ENCODE measurements around the gene RBM20.
A peak's percentile ranks its signal among the peaks of the same experiment; 100 is the strongest.
"Not testable (repeated sequence)": the region's sequence is repeated elsewhere in the genome, so short reads cannot be mapped to it uniquely, and the experiment has no call there.

The RBM20 gene

GRCh38 chr10:110758898-110759297, 114.8 kb downstream of the RBM20 start:
- DNase-seq (ENCODE audit: low spot score) (peak; percentile 50), FAIRE-seq (peak; percentile 23)

- DNase-seq (ENCODE audit: low spot score) (no peak), FAIRE-seq (no peak)
These were observed 115.4 kb downstream of the RBM20 start for GRCh38 chr10:110759523-110759922.

- FAIRE-seq: no peak
- no peak for DNase-seq (ENCODE audit: low spot score)
These were observed 118.1 kb downstream of the RBM20 start for GRCh38 chr10:110762109-110762848.

GRCh38 chr10:110762849-110763211, 118.7 kb downstream of the RBM20 start:
- FAIRE-seq (no peak), DNase-seq (ENCODE audit: low spot score) (no peak)

- DNase-seq (ENCODE audit: low spot score) (no peak), FAIRE-seq (no peak)
These were observed 120.2 kb downstream of the RBM20 start for GRCh38 chr10:110764378-110764777.

GRCh38 chr10:110764793-110765512, 120.8 kb downstream of the RBM20 start:
- FAIRE-seq (no peak), DNase-seq (ENCODE audit: low spot score) (peak; percentile 8)

- DNase-seq (ENCODE audit: low spot score) (peak; percentile 8), FAIRE-seq (no peak)
These were observed 121.6 kb downstream of the RBM20 start for GRCh38 chr10:110765513-110766319.

- not testable (repeated sequence) for FAIRE-seq; DNase-seq (ENCODE audit: low spot score)
These were observed 123.5 kb downstream of the RBM20 start for GRCh38 chr10:110767601-110768000.

- DNase-seq (ENCODE audit: low spot score) (no peak), FAIRE-seq (no peak)
These were observed 126.1 kb downstream of the RBM20 start for GRCh38 chr10:110770243-110770642.

GRCh38 chr10:110771486-110771885, 127.3 kb downstream of the RBM20 start:
- DNase-seq (ENCODE audit: low spot score) (no peak), FAIRE-seq (no peak)

GRCh38 chr10:110771991-110772390, 127.9 kb downstream of the RBM20 start:
- no peak for FAIRE-seq
- no peak for DNase-seq (ENCODE audit: low spot score)

GRCh38 chr10:110772454-110773025, 128.4 kb downstream of the RBM20 start:
- no peak for DNase-seq (ENCODE audit: low spot score)
- FAIRE-seq: no peak

- FAIRE-seq: no peak
- no peak for DNase-seq (ENCODE audit: low spot score)
These were observed 129.5 kb downstream of the RBM20 start for GRCh38 chr10:110773693-110774068.

- FAIRE-seq: peak; percentile 57
- peak; percentile 84 for DNase-seq (ENCODE audit: low spot score)
These were observed 130.2 kb downstream of the RBM20 start for GRCh38 chr10:110774069-110775019.

GRCh38 chr10:110775020-110775375, 130.9 kb downstream of the RBM20 start:
- FAIRE-seq (no peak), DNase-seq (ENCODE audit: low spot score) (no peak)

GRCh38 chr10:110775406-110775805, 131.3 kb downstream of the RBM20 start:
- DNase-seq (ENCODE audit: low spot score) (no peak), FAIRE-seq (no peak)

- DNase-seq (ENCODE audit: low spot score) (no peak), FAIRE-seq (no peak)
These were observed 132.9 kb downstream of the RBM20 start for GRCh38 chr10:110777017-110777416.

GRCh38 chr10:110777661-110778060, 133.5 kb downstream of the RBM20 start:
- FAIRE-seq (no peak), DNase-seq (ENCODE audit: low spot score) (no peak)

GRCh38 chr10:110778211-110778610, 134.1 kb downstream of the RBM20 start:
- FAIRE-seq (no peak), DNase-seq (ENCODE audit: low spot score) (no peak)

- FAIRE-seq (no peak), DNase-seq (ENCODE audit: low spot score) (no peak)
These were observed 135.4 kb downstream of the RBM20 start for GRCh38 chr10:110779489-110779888.

GRCh38 chr10:110780704-110781103, 136.6 kb downstream of the RBM20 start:
- no peak for DNase-seq (ENCODE audit: low spot score)
- FAIRE-seq: no peak

Measured in RCC 7860 (cell line).